EL (cell line): ENCODE data around the gene LYRM4.

Source experiments
- DNase-seq: peaks from one replicate; pipeline ENCODE4 v3.0.0-alpha.2; 2016

Gene LYRM4

DNA sequence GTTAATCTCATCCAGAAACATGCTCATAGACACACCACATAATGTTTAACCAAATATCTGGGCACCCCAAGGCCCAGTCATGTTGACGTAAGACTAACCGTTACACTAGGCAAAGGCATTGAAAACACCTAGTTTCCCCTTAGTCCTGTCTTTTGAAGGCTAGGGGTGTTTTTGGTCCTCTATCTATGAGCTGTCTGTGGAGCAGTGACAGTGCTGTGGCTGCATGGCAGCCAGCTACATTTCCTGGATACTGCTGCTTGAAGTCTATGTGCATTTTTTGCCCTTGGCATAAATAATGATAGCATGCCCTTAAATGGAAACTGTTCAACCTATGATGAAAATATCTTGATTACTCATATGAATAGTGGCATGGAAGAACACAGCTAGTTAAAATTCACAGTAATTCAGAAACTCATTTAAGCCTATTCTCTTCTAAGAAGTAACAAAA is 19.2 kb upstream of the LYRM4 start:
- DNase-seq: peak; percentile 29

DNA sequence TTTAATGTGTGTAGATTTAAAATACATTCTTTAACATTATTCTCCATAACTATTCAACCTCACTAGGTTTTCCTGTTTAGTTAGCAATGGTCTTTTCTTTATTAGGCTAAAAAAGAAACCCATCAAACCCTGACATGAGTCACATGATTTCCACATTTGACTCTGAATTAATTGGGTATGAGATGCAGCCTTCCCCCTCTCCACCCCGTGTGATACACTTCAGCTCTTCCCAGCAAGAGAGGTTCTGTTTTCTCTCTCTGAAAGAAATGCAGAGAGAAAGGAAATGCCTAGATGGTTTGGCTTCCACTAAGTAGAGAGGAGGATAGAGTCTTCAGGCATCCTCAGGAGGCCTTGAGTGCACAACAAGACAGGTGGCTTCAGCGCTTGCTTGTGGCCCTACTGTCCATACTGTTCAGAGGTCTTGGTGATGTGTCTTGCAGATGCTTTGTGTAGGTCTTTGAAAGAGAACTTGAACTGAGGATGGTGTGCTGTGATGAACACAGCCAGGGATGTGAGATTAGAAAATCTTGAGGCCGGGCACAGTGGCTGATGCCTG is 17.9 kb upstream of the LYRM4 start:
- DNase-seq: no peak

GRCh38 chr6:5278047-5278446 is 17.3 kb upstream of the LYRM4 start:
- DNase-seq: no peak

GRCh38 chr6:5277589-5277988 is 16.8 kb upstream of the LYRM4 start:
- DNase-seq: no peak

DNA sequence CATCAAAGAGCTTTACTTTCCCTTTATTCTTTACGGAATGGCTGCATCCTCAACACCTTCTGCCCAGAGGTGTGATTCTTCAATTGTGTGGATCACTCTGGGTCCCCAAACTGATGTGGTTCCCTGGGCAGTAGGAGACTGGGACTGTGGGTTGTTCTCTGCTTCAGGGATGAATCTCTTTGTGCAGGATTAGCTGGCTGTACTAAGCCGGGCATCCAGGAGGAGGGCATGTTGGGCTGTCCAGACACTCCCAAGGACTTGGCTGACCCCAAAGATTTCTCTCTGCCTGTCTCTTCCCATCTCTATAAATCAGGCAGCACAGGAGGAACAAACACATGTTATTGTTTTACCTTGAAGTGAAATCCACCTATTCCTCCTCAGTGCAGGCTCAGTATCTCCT is 15.8 kb upstream of the LYRM4 start:
- no peak for DNase-seq

- peak; percentile 22 for DNase-seq
These were observed 14.7 kb upstream of the LYRM4 start for GRCh38 chr6:5275497-5275896.

GRCh38 chr6:5274231-5274630 is 13.5 kb upstream of the LYRM4 start:
- no peak for DNase-seq

DNA sequence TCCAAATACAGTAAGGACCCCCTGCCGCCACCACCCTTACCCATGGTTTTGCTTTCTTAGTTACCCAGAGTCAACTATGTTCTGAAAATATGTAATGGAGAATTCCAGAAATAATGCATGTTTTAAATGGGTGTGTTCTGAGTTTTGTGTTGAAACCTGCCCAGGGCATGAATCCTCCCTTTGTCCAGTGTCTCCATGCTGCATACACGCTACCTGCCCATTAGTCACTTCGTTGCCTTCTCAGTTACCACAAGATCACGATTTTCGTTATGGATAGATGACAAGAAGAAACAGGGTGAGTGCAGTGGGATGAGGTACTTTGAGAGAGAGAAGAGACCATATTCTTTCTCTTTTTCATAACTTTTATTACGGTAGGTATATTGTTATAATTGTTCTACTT is 11.2 kb upstream of the LYRM4 start:
- DNase-seq: no peak

DNA sequence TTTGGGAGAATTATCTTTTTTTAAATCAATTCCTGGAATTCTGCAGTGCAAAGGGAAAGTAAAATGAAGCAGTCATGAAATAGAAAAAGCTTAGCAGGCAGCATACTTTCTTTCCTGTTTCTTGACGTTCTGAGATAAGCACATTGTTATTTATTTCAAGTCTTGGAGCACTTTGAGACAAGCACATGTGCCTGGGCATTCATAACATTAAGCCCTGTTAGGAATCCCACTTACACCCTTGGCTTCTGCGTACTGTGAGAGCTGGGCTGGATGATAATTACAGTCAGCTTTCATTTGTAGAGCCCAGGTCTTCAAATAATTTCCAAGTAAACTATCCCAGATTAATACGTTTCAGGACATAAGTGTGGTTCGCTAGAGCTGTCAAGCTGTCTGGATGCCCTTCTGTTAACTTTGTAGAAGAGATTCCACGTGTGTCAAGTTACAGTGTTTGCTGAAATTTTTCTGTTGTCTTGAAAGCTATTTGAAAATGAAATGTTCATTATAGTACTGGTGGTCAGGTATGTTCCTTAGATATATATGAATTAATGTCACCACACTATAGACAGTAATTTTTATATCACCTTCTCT is 9.4 kb upstream of the LYRM4 start:
- DNase-seq: no peak

GRCh38 chr6:5266423-5266822 is 5.7 kb upstream of the LYRM4 start:
- no peak for DNase-seq

- DNase-seq: no peak
These were observed 877 bp upstream of the LYRM4 start for GRCh38 chr6:5261545-5262109.

- peak; percentile 62 for DNase-seq
These were observed 584 bp downstream of the LYRM4 start for GRCh38 chr6:5260111-5260620.

DNA sequence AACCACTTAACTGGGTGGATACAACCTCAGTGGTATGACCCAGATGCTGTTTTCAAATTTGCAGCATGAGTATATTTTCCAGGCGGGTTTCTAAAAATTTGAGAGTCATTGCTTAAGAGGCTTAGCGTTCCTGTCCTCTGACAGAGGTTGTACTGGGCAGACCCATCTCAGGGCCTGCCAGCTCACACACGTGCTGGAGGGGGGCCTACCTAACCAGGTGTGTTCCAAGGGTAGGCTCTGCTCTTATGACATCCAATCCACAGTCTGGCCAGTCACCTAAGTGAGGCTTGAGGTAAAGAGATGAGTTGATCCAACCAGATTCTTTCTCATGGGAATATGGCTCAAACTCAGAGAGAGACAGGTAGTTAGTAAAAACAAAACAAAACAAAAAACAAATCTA is 1.3 kb downstream of the LYRM4 start:
- DNase-seq: no peak

GRCh38 chr6:5257400-5257799 is 3.4 kb downstream of the LYRM4 start:
- DNase-seq: no peak

GRCh38 chr6:5256952-5257351 is 3.8 kb downstream of the LYRM4 start:
- DNase-seq: no peak

DNA sequence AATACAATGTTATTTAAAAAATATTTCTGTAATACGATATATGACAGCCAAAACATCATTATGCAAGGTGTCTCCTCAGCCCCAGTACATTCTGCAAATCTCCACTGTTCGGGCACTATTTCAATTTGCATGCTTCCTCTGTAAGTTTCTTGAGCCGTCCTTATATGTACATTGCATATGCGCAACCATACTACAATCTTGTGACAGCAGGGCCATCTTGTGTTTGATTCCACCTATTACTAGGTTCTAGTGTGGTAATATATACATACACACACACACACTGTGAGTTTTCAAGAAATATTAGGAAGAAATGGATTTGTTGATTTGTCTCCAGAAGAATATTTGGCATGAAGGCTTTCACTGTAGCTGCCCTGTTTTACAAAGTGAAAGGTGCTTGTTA is 9.8 kb downstream of the LYRM4 start:
- DNase-seq: no peak

- DNase-seq: no peak
These were observed 10.3 kb downstream of the LYRM4 start for GRCh38 chr6:5250451-5250850.

GRCh38 chr6:5249451-5250122 is 11.2 kb downstream of the LYRM4 start:
- DNase-seq: no peak

- no peak for DNase-seq
These were observed 12.2 kb downstream of the LYRM4 start for GRCh38 chr6:5248302-5249098.

GRCh38 chr6:5247201-5247600 is 13.5 kb downstream of the LYRM4 start:
- DNase-seq: no peak

DNA sequence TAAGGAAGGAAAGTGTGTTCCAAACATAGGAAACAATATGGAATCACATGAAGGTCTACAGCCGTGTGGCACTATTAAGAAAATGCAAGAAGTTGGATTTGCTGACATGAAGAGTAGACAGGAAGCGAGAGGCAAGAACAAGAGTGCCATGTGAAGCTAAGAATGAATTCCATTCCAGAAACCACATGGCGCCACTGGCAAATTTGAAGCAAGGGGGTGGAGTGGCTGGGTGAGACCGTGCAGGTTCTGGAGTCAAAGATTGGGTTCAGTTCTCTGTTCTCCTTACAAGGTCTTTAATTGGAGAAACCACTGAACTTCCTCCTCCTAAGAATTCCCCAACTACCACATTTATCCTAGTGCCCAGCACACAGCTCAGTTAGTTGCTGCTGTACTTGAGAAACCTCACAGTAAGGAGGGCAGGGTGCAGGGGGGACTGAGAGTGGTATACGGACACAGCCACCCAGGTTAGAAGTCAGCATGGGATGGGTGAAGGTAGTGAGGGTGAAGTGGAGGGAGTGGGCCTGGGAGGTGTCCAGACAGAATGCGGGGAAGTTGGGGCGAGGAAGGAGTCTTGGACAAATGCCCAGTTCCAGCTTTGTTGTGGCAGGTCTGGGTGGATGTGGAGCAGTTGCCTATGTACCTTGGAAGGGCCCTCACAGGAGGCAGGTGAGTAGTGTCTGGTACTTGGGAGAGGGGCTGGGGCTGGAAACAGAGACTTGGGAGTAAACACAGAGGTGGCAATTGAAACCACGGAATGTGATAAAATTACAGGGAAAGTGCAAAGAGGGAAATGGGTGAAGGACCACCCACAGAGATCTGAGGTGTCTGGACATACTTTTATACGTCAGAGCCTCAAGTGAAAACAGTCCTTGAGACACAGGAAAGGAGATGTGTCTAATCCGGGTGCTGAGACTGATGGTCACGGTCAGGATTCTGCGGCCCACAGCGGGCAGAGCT is 14.3 kb downstream of the LYRM4 start:
- no peak for DNase-seq

DNA sequence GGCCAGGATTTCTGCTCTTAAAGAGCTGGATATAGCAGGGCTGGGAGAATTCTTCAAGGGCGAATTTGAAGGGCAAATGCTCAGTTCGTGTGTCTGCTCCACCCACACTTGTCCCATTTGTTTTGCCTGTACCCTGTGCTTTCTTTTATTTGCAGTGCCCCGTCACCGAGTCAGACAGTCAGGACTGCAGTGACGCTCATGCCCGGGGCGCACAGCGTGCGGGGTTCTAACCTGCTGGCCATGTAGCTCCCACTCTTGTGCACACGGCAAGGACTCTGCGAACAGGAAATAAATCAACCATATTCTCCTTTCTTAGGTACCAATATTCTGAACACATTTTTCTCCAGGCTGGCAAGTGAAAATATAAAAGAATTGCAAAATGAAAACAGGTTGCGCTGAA is 17.7 kb downstream of the LYRM4 start:
- DNase-seq: no peak
